GM12878 (cell line): ENCODE measurements around the gene MICAL3. TPM values are rescaled to one million over a fixed set of nuclear protein-coding genes. Genes with fewer than 3 reads are reported as not detected.

Experiments used
- ATAC-seq: fragments of 200-7000 bp; cut with Tn5 transposase; 3 replicates; pipeline ENCODE4 v1.9.1; 2020; ENCODE audit warnings: mild to moderate bottlenecking, moderate library complexity
- BruUV-seq: library from RNA; stranded (reverse); fragments of 400-500 nt; replicated peaks from 2 replicates; lab custom pipeline; 2021; lab: Mats Ljungman, UMichigan
- CTCF ChIA-PET: fragments of 300-600 bp; sonication (Branson Sonifier 250); formaldehyde crosslinking; extraction: SDS; loops from one replicate; lab custom pipeline; 2021; ENCODE audit warnings: inconsistent platforms; lab: Yijun Ruan, JAX
- POLR2A ChIA-PET: fragments of 350-600 bp; formaldehyde crosslinking; extraction: SDS; loops from one replicate; lab custom pipeline; 2021; ENCODE audit warnings: inconsistent platforms; lab: Charles Lee
- RAD21 ChIA-PET: fragments of 300-600 bp; sonication (Branson Sonifier 250); formaldehyde crosslinking; loops from one replicate; lab custom pipeline; 2023; ENCODE audit warnings: antibody characterized with exemption; ENCODE audit not compliant: unreplicated experiment; lab: Charles Lee
- SMC1A ChIA-PET: fragments of 300-600 bp; sonication (Branson Sonifier 250); formaldehyde crosslinking; loops from one replicate; lab custom pipeline; 2023; ENCODE audit not compliant: unreplicated experiment, uncharacterized antibody; lab: Charles Lee
- DNase-seq: peaks from one replicate; pipeline ENCODE4 v3.0.0-alpha.2; 2011; ENCODE audit warnings: low read depth, low spot score
- FAIRE-seq: peaks from 3 replicates; lab custom pipeline; 2011; peaks lifted over from hg19 to GRCh38; lab: Jason Lieb, UNC
- H2AFZ ChIP-seq: 2 replicates; pipeline ENCODE4 v1.6.0; 2011; ENCODE audit warnings: low read depth, low read length, control low read depth; ENCODE audit not compliant: control insufficient read depth
- H3K27ac ChIP-seq: 2 replicates; pipeline ENCODE4 v1.5.1; 2011; ENCODE audit warnings: control low read depth; ENCODE audit not compliant: control insufficient read depth, insufficient read depth
- H3K27me3 ChIP-seq, 2 experiments: replicated peaks in 1 of 2; 2 replicates each; pipeline versions ENCODE4 v1.6.0 to v1.6.1; 2011; ENCODE audit warnings: low read length in 1 of 2; ENCODE audit not compliant: control insufficient read depth in 2 of 2, insufficient read depth in 2 of 2
- H3K36me3 ChIP-seq, 2 experiments: 2 replicates each; pipeline ENCODE4 v1.5.1; 2011; ENCODE audit warnings: low read length in 1 of 2; ENCODE audit not compliant: control insufficient read depth in 2 of 2, insufficient read depth in 2 of 2
- H3K4me1 ChIP-seq: 2 replicates; pipeline ENCODE4 v1.6.1; 2011; ENCODE audit warnings: mild to moderate bottlenecking, low read length, moderate library complexity, mixed read lengths; ENCODE audit not compliant: control insufficient read depth, insufficient read depth
- H3K4me2 ChIP-seq: 2 replicates; pipeline ENCODE4 v1.6.0; 2011; ENCODE audit warnings: control low read depth; ENCODE audit not compliant: control insufficient read depth, insufficient read depth
- H3K4me3 ChIP-seq: fragments of 200-600 bp; sonication (generic); 2 replicates; pipeline ENCODE4 v1.5.1; 2016
- H3K79me2 ChIP-seq: 2 replicates; pipeline ENCODE4 v1.6.0; 2011; ENCODE audit warnings: low read length; ENCODE audit not compliant: control insufficient read depth, insufficient read depth
- H3K9ac ChIP-seq: 2 replicates; pipeline ENCODE4 v1.8.0; 2011; ENCODE audit warnings: low read length, control low read depth, mixed read lengths; ENCODE audit not compliant: control insufficient read depth, insufficient read depth
- H3K9me3 ChIP-seq: replicated peaks from 3 replicates; pipeline ENCODE4 v1.5.1; 2011; ENCODE audit warnings: mild to moderate bottlenecking, low read length; ENCODE audit not compliant: control insufficient read depth, insufficient read depth
- H4K20me1 ChIP-seq: 2 replicates; pipeline ENCODE4 v1.6.0; 2011; ENCODE audit not compliant: control insufficient read depth, insufficient read depth
- BCLAF1 ChIP-seq: fragments of 450-650 bp; IDR thresholded peaks from 2 replicates; pipeline ENCODE4 v1.6.1; 2017; ENCODE audit warnings: antibody characterized with exemption, mild to moderate bottlenecking, moderate library complexity
- CHD2 ChIP-seq: IDR thresholded peaks from 2 replicates; pipeline ENCODE4 v1.6.1; 2011; ENCODE audit warnings: low read depth, low read length, improper control_type of control experiment, borderline replicate concordance
- IKZF1 ChIP-seq: fragments of 450-650 bp; conservative IDR thresholded peaks from 2 replicates; pipeline ENCODE4 v1.6.1; 2017; ENCODE audit warnings: antibody characterized with exemption, mild to moderate bottlenecking
- JUNB ChIP-seq: IDR thresholded peaks from 2 replicates; pipeline ENCODE4 v1.6.1; 2016; ENCODE audit warnings: antibody characterized with exemption, mild to moderate bottlenecking
- SMARCA5 ChIP-seq: fragments of 450-650 bp; IDR thresholded peaks from 2 replicates; pipeline ENCODE4 v1.6.1; 2017; ENCODE audit warnings: mild to moderate bottlenecking
- SP1 ChIP-seq: IDR thresholded peaks from one replicate; pipeline ENCODE4 v1.6.1; 2011; ENCODE audit warnings: low read depth, low read length
- WGBS: methylation state at CpG from one replicate; pipeline ENCODE4 v1.1.6; 2016; ENCODE audit warnings: low lambda C conversion rate; ENCODE audit not compliant: insufficient replicate concordance, insufficient coverage; ENCODE audit errors: missing lambda C conversion rate; 5-methylcytosine and 5-hydroxymethylcytosine counted together
- in situ Hi-C: fragments of 300-500 bp; cut with MboI; formaldehyde crosslinking; loops from 9 replicates; pipeline ENCODE4 v1.14.3; 2018; ENCODE audit warnings: mixed read lengths
- intact Hi-C: fragments of 100-400 bp; cut with micrococcal nuclease; formaldehyde crosslinking; loops from one replicate; pipeline ENCODE4 v1.14.2; 2022; ENCODE audit not compliant: unreplicated experiment
- polyA plus RNA-seq, 11 experiments: library from polyadenylated mRNA; depleted of rRNA in 4 of 11; unstranded in 6 of 11; stranded (reverse) in 5 of 11; fragments of >200 nt; fragmentation: Nextera tagmentation in 4 of 11; fragmentation: Illumina TruSeq in 1 of 11; extraction: Ambion mirVana in 4 of 11; extraction: Trizol in 1 of 11; gene quantifications; 1 replicate in 1 of 11; 2 replicates in 10 of 11; pipeline versions ENCODE4 v1.2.1 to v1.2.3, GENCODE V29; 2011 to 2016; ENCODE audit warnings: inconsistent platforms in 2 of 11, missing spikeins in 2 of 11, low read depth in 1 of 11
- total RNA-seq, 4 experiments: library from RNA; depleted of rRNA in 3 of 4; stranded (reverse); fragments of >200 nt in 3 of 4; fragmentation: Illumina TruSeq in 1 of 4; extraction: Trizol in 1 of 4; gene quantifications; 2 replicates each; pipeline versions ENCODE4 v1.2.1 to v1.2.3, GENCODE V29; 2013 to 2021

Gene MICAL3
- total and polyA plus RNA-seq, 10 of the 15 experiments (the other 5 are each of a cell fraction or from before 2014, with no cell fraction given), result 2.6 to 92.2 (median 24.0) TPM

DNA sequence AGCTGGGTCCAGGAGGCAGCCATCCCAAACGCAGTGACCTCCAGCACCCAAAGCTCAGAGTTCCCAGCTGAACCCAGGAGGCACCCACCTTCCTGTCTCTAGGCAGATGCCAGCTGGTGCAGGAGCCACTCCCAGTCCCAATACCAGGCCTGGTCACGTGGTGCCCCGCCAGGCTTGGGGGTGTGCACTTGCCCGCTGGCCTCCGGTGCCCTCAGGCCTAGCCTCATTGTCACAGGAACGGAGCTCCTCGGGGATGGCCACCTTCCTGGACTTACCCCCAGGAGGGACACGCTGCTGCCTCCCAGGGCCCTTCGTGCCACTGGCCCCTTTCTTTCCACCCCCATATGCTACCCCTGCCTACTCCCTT is 254.7 kb downstream of the MICAL3 start:
- ChIA-PET RAD21 (interaction anchor here (1.3 to 6.1 kb wide), 4 partner anchors 11 to 31 kb away, joined by 3 to 28 read pairs (median 16); no protein-coding TSS in a partner anchor), SMC1A (interaction anchor here (0.7 to 2.6 kb wide), 3 partner anchors 11 to 15 kb away, joined by 3 to 13 read pairs (median 4); no protein-coding TSS in a partner anchor), CTCF (interaction anchor here (0.7 to 5.1 kb wide), 6 partner anchors 9 to 761 kb away, joined by 3 to 47 read pairs (median 4); no protein-coding TSS in a partner anchor), POLR2A (interaction anchor here (0.6 to 1.2 kb wide), 3 partner anchors 10 to 292 kb away, joined by 3 read pairs; no protein-coding TSS in a partner anchor)
- TF ChIP-seq BCLAF1 (no peak), JUNB (no peak), IKZF1 (no peak), SP1 (no peak), CHD2 (no peak), SMARCA5 (no peak)
- in situ Hi-C loops, result no loop called here
- intact Hi-C loops, result loop anchor here (10.0 kb wide), 1 partner anchor 225 kb away; no protein-coding TSS in a partner anchor
- Histone ChIP-seq H3K79me2 (peaks cover 74% of the 10 kb centered on the region), H3K4me1 (peaks cover 42% of the 10 kb centered on the region), H3K9ac (peak overlapping the region; percentile 30), H3K4me3 (peak overlapping the region; percentile 83; the same call in 1 of the 2 replicates), H4K20me1 (peaks cover 16% of the 10 kb centered on the region; the same call in 1 of the 2 replicates), H3K4me2 (peak overlapping the region; percentile 77), H3K9me3 (no peaks in the 10 kb centered on the region), H2AFZ (no peak overlapping the region), H3K27ac (no peak overlapping the region; the same call in 1 of the 2 replicates), H3K36me3 (peaks cover 0 to 6% of the 10 kb centered on the region in 2 experiments; a peak in 2 of 4 replicates), H3K27me3 (no peaks in the 10 kb centered on the region)
- FAIRE-seq, result no peak
- no TSS peak for BruUV-seq
- no peak for ATAC-seq
- no peak for DNase-seq
- WGBS, result 96% methylated on average over 9 of the region's 9 CpGs
